SK-N-SH (cell line): ENCODE data around the gene SPACDR. TPM values are rescaled to one million over a fixed set of nuclear protein-coding genes. Genes with fewer than 3 reads are reported as not detected.

Experiments used
- CTCF ChIA-PET: fragments of 300-600, 350-600 bp; formaldehyde crosslinking; extraction: SDS; loops from one replicate; lab custom pipeline; 2021; lab: Yijun Ruan, JAX
- POLR2A ChIA-PET: fragments of 350-600 bp; sonication (Branson Sonifier 250); formaldehyde crosslinking; extraction: SDS; loops from one replicate; lab custom pipeline; 2020; ENCODE audit warnings: antibody characterized with exemption, inconsistent platforms; lab: Yijun Ruan, JAX
- DNase-seq: peaks from one replicate; pipeline ENCODE4 v3.0.0; 2012
- H2AFZ ChIP-seq: fragments of 200-600 bp; sonication (generic); 2 replicates; pipeline ENCODE4 v1.8.1; 2016; ENCODE audit warnings: antibody characterized with exemption, mild to moderate bottlenecking, low read depth
- H3F3A ChIP-seq: fragments of 200-600 bp; sonication (generic); replicated peaks from 2 replicates; pipeline ENCODE3; 2016; ENCODE audit warnings: antibody characterized with exemption, mild to moderate bottlenecking; ENCODE audit not compliant: insufficient read depth
- H3K27ac ChIP-seq, 2 experiments: fragments of 200-500 bp in 1 of 2; fragments of 200-600 bp in 1 of 2; sonication (Bioruptor generic) in 1 of 2; sonication (generic), shearing (Covaris generic) in 1 of 2; 2 replicates each; pipeline versions ENCODE4 v1.5.1 to v1.6.1; 2014 to 2016; ENCODE audit warnings: low read depth in 2 of 2, inconsistent platforms in 1 of 2, low read length in 1 of 2, mild to moderate bottlenecking in 1 of 2, mixed read lengths in 1 of 2
- H3K27me3 ChIP-seq: fragments of 200-600 bp; sonication (generic), shearing (Covaris generic); 2 replicates; pipeline ENCODE4 v1.6.1; 2016; ENCODE audit warnings: mixed run types; ENCODE audit not compliant: insufficient read depth
- H3K36me3 ChIP-seq, 2 experiments: fragments of 200-500 bp in 1 of 2; fragments of 200-600 bp in 1 of 2; sonication (Bioruptor generic) in 1 of 2; sonication (generic) in 1 of 2; replicated peaks in 1 of 2; 2 replicates each; pipeline versions ENCODE3 to v1.5.1; 2014 to 2016; ENCODE audit warnings: low read length in 1 of 2, mild to moderate bottlenecking in 1 of 2; ENCODE audit not compliant: insufficient read depth in 2 of 2, control insufficient read depth in 1 of 2
- H3K4me1 ChIP-seq, 2 experiments: fragments of 200-500 bp in 1 of 2; fragments of 200-600 bp in 1 of 2; sonication (Bioruptor generic) in 1 of 2; sonication (generic), shearing (Covaris generic) in 1 of 2; 2 replicates each; pipeline versions ENCODE4 v1.5.1 to v1.6.1; 2014 to 2016; ENCODE audit warnings: low read depth in 1 of 2, low read length in 1 of 2, mixed run types in 1 of 2; ENCODE audit not compliant: insufficient read depth in 2 of 2, control insufficient read depth in 1 of 2
- H3K4me2 ChIP-seq: fragments of 200-600 bp; sonication (generic), shearing (Covaris generic); 2 replicates; pipeline ENCODE4 v1.6.1; 2017; ENCODE audit warnings: mixed run types
- H3K4me3 ChIP-seq, 2 experiments: fragments of 200-500 bp in 1 of 2; fragments of 200-600 bp in 1 of 2; sonication (Bioruptor generic) in 1 of 2; sonication (generic), shearing (Covaris generic) in 1 of 2; 2 replicates each; pipeline versions ENCODE4 v1.5.1 to v1.8.1; 2014 to 2016; ENCODE audit warnings: low read depth in 2 of 2, inconsistent platforms in 1 of 2, low read length in 1 of 2, mild to moderate bottlenecking in 1 of 2, mixed read lengths in 1 of 2, moderate library complexity in 1 of 2
- H3K79me2 ChIP-seq: fragments of 200-600 bp; sonication (generic); 2 replicates; pipeline ENCODE4 v1.8.1; 2017; ENCODE audit warnings: mild to moderate bottlenecking; ENCODE audit not compliant: insufficient read depth
- H3K9ac ChIP-seq: fragments of 200-600 bp; sonication (generic); 2 replicates; pipeline ENCODE4 v1.6.1; 2017; ENCODE audit warnings: mixed run types
- H3K9me2 ChIP-seq: fragments of 200-600 bp; sonication (generic); 2 replicates; pipeline ENCODE4 v1.6.1; 2017; ENCODE audit warnings: mixed run types
- H3K9me3 ChIP-seq: fragments of 200-600 bp; sonication (generic); 2 replicates; pipeline ENCODE4 v1.6.1; 2017; ENCODE audit warnings: mixed run types, mild to moderate bottlenecking, moderate library complexity
- H4K20me1 ChIP-seq: fragments of 200-600 bp; sonication (generic); 2 replicates; pipeline ENCODE4 v1.6.1; 2017; ENCODE audit warnings: mild to moderate bottlenecking, mixed run types; ENCODE audit not compliant: insufficient read depth
- ELF1 ChIP-seq: IDR thresholded peaks from 2 replicates; pipeline ENCODE4 v1.4.0; 2012
- FOXJ3 ChIP-seq: sonication (generic); formaldehyde crosslinking; IDR thresholded peaks from 2 replicates; pipeline ENCODE4 v1.5.1; 2020; ENCODE audit warnings: mild to moderate bottlenecking, missing genetic modification reagents
- MEF2A ChIP-seq: IDR thresholded peaks from 2 replicates; pipeline ENCODE4 v1.4.0; 2012; ENCODE audit warnings: low read depth, borderline replicate concordance
- RAD21 ChIP-seq: IDR thresholded peaks from 2 replicates; pipeline ENCODE4 v1.6.1; 2012; ENCODE audit warnings: mild to moderate bottlenecking, low read length
- RCOR1 ChIP-seq: fragments of 150-350 bp; IDR thresholded peaks from 2 replicates; pipeline ENCODE4 v1.6.1; 2017; ENCODE audit warnings: antibody characterized with exemption, low read length
- RFX5 ChIP-seq: IDR thresholded peaks from 2 replicates; pipeline ENCODE4 v1.6.1; 2012; ENCODE audit warnings: mild to moderate bottlenecking, improper control_type of control experiment, low read length
- TAF1 ChIP-seq: IDR thresholded peaks from 2 replicates; pipeline ENCODE4 v1.6.1; 2012; ENCODE audit warnings: low read depth, mild to moderate bottlenecking, low read length, moderate library complexity, borderline replicate concordance
- TEAD4 ChIP-seq: IDR thresholded peaks from 2 replicates; pipeline ENCODE4 v1.4.0; 2012; ENCODE audit warnings: mild to moderate bottlenecking, borderline replicate concordance; ENCODE audit not compliant: insufficient read depth
- YY1 ChIP-seq: IDR thresholded peaks from 2 replicates; pipeline ENCODE4 v1.4.0; 2012; ENCODE audit warnings: low read depth, mild to moderate bottlenecking
- WGBS: methylation state at CpG from one replicate; pipeline ENCODE4 v1.1.6; 2017; ENCODE audit warnings: low lambda C conversion rate; 5-methylcytosine and 5-hydroxymethylcytosine counted together
- polyA plus RNA-seq, 3 experiments: library from polyadenylated mRNA; depleted of rRNA; stranded (reverse); fragments of >200 nt; gene quantifications; 2 replicates each; pipeline ENCODE4 v1.2.3, GENCODE V29; 2012
- TF ChIP-seq, protein P1 (sequence below): fragments of 150-350 bp; IDR thresholded peaks from 2 replicates; pipeline ENCODE4 v1.6.1; 2016; ENCODE audit warnings: mild to moderate bottlenecking, low read depth, low read length
- TF ChIP-seq, protein P2 (sequence below): fragments of 200-600 bp; sonication (generic); IDR thresholded peaks from 2 replicates; pipeline ENCODE4 v1.6.1; 2017; ENCODE audit warnings: antibody characterized with exemption, mild to moderate bottlenecking, moderate library complexity
- TF ChIP-seq, protein P3 (sequence below): fragments of 150-350 bp; IDR thresholded peaks from 2 replicates; pipeline ENCODE4 v1.6.1; 2017; ENCODE audit warnings: antibody characterized with exemption, low read length, low read depth, borderline replicate concordance
- TF ChIP-seq, protein P4 (sequence below): IDR thresholded peaks from 2 replicates; pipeline ENCODE4 v1.4.0; 2012; ENCODE audit warnings: low read depth

The SPACDR gene
- polyA plus RNA-seq, 1 of the 3 experiments (the other 2 are of a cell fraction) = 1.5 TPM

DNA sequence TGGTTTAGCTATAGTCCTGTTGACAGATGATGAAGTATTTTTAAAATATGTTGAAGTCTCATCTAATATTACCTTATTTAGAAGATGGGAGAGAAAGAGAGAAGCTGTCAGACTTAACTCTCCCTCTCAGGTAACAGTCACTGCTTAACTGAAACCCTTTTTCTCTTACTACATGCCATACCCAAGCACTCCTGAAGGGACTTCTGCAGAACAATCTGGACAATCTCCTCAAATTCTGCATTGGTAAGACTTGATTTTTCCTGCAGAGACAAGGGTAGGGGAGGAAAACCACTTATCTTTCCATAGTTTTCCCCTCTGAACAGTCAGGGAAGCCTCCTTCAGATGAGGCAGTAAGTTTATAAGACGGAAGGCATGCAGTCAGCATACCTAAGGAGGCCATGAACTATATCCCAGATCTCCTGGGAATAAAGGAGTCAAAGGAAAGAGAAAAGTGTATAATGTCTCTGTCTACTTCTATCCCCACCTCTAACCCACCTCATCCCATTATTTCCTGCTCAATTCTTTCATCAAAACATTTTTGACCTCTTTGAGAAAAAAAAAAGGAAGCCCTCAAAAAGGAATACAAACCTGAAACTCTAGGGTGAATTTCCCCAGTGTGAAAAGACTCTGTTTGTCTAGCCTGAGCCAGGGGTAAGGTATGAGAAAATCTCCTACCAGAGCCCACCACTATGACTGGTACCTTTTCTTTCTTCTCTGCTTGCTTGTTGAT, 45.0 kb downstream of the SPACDR start:
- H3K27ac ChIP-seq = no peak overlapping the region
- TF ChIP-seq ELF1 = no peak
- no peak for TF ChIP-seq TAF1
- TF ChIP-seq, protein P1, sequence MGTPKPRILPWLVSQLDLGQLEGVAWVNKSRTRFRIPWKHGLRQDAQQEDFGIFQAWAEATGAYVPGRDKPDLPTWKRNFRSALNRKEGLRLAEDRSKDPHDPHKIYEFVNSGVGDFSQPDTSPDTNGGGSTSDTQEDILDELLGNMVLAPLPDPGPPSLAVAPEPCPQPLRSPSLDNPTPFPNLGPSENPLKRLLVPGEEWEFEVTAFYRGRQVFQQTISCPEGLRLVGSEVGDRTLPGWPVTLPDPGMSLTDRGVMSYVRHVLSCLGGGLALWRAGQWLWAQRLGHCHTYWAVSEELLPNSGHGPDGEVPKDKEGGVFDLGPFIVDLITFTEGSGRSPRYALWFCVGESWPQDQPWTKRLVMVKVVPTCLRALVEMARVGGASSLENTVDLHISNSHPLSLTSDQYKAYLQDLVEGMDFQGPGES = no peak
- TF ChIP-seq YY1 = no peak
- no peak for TF ChIP-seq RFX5
- TF ChIP-seq, protein P2, sequence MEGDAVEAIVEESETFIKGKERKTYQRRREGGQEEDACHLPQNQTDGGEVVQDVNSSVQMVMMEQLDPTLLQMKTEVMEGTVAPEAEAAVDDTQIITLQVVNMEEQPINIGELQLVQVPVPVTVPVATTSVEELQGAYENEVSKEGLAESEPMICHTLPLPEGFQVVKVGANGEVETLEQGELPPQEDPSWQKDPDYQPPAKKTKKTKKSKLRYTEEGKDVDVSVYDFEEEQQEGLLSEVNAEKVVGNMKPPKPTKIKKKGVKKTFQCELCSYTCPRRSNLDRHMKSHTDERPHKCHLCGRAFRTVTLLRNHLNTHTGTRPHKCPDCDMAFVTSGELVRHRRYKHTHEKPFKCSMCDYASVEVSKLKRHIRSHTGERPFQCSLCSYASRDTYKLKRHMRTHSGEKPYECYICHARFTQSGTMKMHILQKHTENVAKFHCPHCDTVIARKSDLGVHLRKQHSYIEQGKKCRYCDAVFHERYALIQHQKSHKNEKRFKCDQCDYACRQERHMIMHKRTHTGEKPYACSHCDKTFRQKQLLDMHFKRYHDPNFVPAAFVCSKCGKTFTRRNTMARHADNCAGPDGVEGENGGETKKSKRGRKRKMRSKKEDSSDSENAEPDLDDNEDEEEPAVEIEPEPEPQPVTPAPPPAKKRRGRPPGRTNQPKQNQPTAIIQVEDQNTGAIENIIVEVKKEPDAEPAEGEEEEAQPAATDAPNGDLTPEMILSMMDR = no peak
- TF ChIP-seq, all 33 proteins: peak for 0
- no peak overlapping the region for H3K4me3 ChIP-seq
- ChIA-PET POLR2A (no interaction called here), CTCF (interaction anchor here (4.4 kb wide), 1 partner anchor 11 kb away, joined by 34 read pairs; no protein-coding TSS in a partner anchor)
- H3K4me2 ChIP-seq = no peak overlapping the region
- no peaks in the 10 kb centered on the region for H3K9me2 ChIP-seq
- H2AFZ ChIP-seq = no peak overlapping the region
- no peak overlapping the region for H3K9ac ChIP-seq
- no peaks in the 10 kb centered on the region for H3K36me3 ChIP-seq
- no peaks in the 10 kb centered on the region for H3K9me3 ChIP-seq
- H3K79me2 ChIP-seq = no peaks in the 10 kb centered on the region
- 79% methylated on average over 1 of the region's 1 CpG for WGBS
- H3K27me3 ChIP-seq = no peaks in the 10 kb centered on the region
- DNase-seq = no peak
- no peaks in the 10 kb centered on the region for H3K4me1 ChIP-seq
- no peaks in the 10 kb centered on the region for H4K20me1 ChIP-seq
- no peaks in the 10 kb centered on the region for H3F3A ChIP-seq

DNA sequence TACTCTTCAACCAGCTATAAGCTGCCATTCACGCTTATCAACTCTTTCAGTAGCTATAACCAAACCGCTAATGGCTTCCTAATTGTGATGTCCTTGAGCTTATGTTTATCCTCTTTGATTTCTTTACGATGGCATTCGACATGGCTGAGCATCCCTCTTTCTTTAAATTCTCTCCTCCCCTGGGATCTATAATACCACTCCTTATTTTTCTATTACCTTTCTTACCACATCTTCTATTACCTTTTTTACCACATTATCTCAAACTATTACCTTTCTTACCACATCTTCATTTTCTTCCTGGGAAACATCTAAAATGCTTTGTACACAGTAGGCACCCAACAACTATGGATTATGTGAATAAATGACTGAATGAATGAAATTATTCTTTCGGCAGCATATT, 48.6 kb downstream of the SPACDR start:
- no peaks in the 10 kb centered on the region for H3K27me3 ChIP-seq
- H3K9ac ChIP-seq = no peak overlapping the region
- H3K4me1 ChIP-seq = no peaks in the 10 kb centered on the region
- no peak overlapping the region for H2AFZ ChIP-seq
- H3K4me3 ChIP-seq = no peak overlapping the region
- POLR2A ChIA-PET = interaction anchor here (0.8 kb wide), 1 partner anchor 13 kb away, joined by 3 read pairs; the partner anchor contains the start of gene ZCWPW1
- DNase-seq = no peak
- no peaks in the 10 kb centered on the region for H3K79me2 ChIP-seq
- H3K9me2 ChIP-seq = no peaks in the 10 kb centered on the region
- WGBS = 91% methylated on average over 5 of the region's 5 CpGs
- CTCF ChIA-PET = interaction anchor here (1.0 to 2.0 kb wide), 5 partner anchors 8 to 73 kb away, joined by 3 to 24 read pairs (median 4); no protein-coding TSS in a partner anchor
- no peak overlapping the region for H3K4me2 ChIP-seq
- no peak overlapping the region for H3K27ac ChIP-seq
- no peaks in the 10 kb centered on the region for H3F3A ChIP-seq
- no peaks in the 10 kb centered on the region for H4K20me1 ChIP-seq
- H3K36me3 ChIP-seq = no peaks in the 10 kb centered on the region
- no peaks in the 10 kb centered on the region for H3K9me3 ChIP-seq
- TF ChIP-seq, protein P3, sequence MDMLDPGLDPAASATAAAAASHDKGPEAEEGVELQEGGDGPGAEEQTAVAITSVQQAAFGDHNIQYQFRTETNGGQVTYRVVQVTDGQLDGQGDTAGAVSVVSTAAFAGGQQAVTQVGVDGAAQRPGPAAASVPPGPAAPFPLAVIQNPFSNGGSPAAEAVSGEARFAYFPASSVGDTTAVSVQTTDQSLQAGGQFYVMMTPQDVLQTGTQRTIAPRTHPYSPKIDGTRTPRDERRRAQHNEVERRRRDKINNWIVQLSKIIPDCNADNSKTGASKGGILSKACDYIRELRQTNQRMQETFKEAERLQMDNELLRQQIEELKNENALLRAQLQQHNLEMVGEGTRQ = no peak
- TF ChIP-seq RCOR1 (no peak), MEF2A (no peak), TEAD4 (no peak), RAD21 (no peak), TAF1 (no peak), FOXJ3 (CRISPR knock-in tag) (no peak), YY1 (no peak)
- TF ChIP-seq, protein P2 = no peak
- TF ChIP-seq, protein P4, sequence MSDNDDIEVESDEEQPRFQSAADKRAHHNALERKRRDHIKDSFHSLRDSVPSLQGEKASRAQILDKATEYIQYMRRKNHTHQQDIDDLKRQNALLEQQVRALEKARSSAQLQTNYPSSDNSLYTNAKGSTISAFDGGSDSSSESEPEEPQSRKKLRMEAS = no peak
